HepG2 (cell line): ENCODE measurements around the gene BCL2L2. TPM values are rescaled to one million over a fixed set of nuclear protein-coding genes. Genes with fewer than 3 reads are reported as not detected.

Experiments
- CC2D1A ChIP-seq: sonication (generic); formaldehyde crosslinking; IDR thresholded peaks from 2 replicates; pipeline ENCODE4 v1.8.1; 2023; ENCODE audit warnings: mild to moderate bottlenecking, missing genetic modification reagents
- CREM ChIP-seq, 2 experiments: sonication (generic) in 1 of 2; formaldehyde crosslinking in 1 of 2; IDR thresholded peaks; 2 replicates each; pipeline versions ENCODE4 v1.4.0 to v1.6.1; 2016 to 2020; ENCODE audit warnings: antibody characterized with exemption in 1 of 2, mild to moderate bottlenecking in 1 of 2, missing genetic modification reagents in 1 of 2
- DNMT1 ChIP-seq: sonication (generic); formaldehyde crosslinking; IDR thresholded peaks from 2 replicates; pipeline ENCODE4 v1.5.1; 2020; ENCODE audit warnings: mild to moderate bottlenecking, missing genetic modification reagents
- NCOR1 ChIP-seq: fragments of 200-600 bp; sonication (generic); IDR thresholded peaks from 2 replicates; pipeline ENCODE4 v1.7.0; 2017; ENCODE audit warnings: antibody characterized with exemption, low read length, borderline replicate concordance
- RARA ChIP-seq: IDR thresholded peaks from 2 replicates; pipeline ENCODE4 v1.6.1; 2016; ENCODE audit warnings: missing genetic modification reagents, missing compliant biosample characterization
- RBFOX2 ChIP-seq: fragments of 200-400 bp; formaldehyde crosslinking; IDR thresholded peaks from 2 replicates; pipeline ENCODE4 v1.6.1; 2017; ENCODE audit warnings: low read depth, mild to moderate bottlenecking, low read length
- RBM22 ChIP-seq: fragments of 200-400 bp; formaldehyde crosslinking; optimal IDR thresholded peaks from 2 replicates; pipeline ENCODE3; 2017; ENCODE audit warnings: mild to moderate bottlenecking, low read length, moderate library complexity
- RFX3 ChIP-seq: IDR thresholded peaks from 2 replicates; pipeline ENCODE4 v1.6.1; 2016; ENCODE audit warnings: missing biosample characterization, missing genetic modification reagents
- SOX5 ChIP-seq: IDR thresholded peaks from 2 replicates; pipeline ENCODE4 v1.6.1; 2016; ENCODE audit warnings: borderline replicate concordance
- SRSF4 ChIP-seq: fragments of 200-400 bp; formaldehyde crosslinking; IDR thresholded peaks from one replicate; pipeline ENCODE4 v1.6.1; 2018; ENCODE audit warnings: mild to moderate bottlenecking, low read depth, low read length, moderate library complexity; ENCODE audit not compliant: poor library complexity, severe bottlenecking
- ZBTB21 ChIP-seq: sonication (generic); formaldehyde crosslinking; IDR thresholded peaks from 2 replicates; pipeline ENCODE4 v1.4.0; 2020; ENCODE audit warnings: missing genetic modification reagents
- ZBTB8A ChIP-seq: sonication (generic); formaldehyde crosslinking; IDR thresholded peaks from 2 replicates; pipeline ENCODE4 v1.4.0; 2020; ENCODE audit warnings: mild to moderate bottlenecking, low read depth, missing genetic modification reagents, borderline replicate concordance
- ZKSCAN8 ChIP-seq: IDR thresholded peaks from 2 replicates; pipeline ENCODE4 v1.6.1; 2016; ENCODE audit warnings: borderline replicate concordance, missing genetic modification reagents, missing compliant biosample characterization
- ZNF121 ChIP-seq: sonication (generic); formaldehyde crosslinking; IDR thresholded peaks from 2 replicates; pipeline ENCODE4 v1.5.0; 2020; ENCODE audit warnings: mild to moderate bottlenecking, missing genetic modification reagents
- ZNF136 ChIP-seq: sonication (generic); formaldehyde crosslinking; IDR thresholded peaks from 2 replicates; pipeline ENCODE4 v1.8.1; 2022; ENCODE audit warnings: low read depth, mild to moderate bottlenecking, moderate library complexity, missing genetic modification reagents
- ZNF180 ChIP-seq: sonication (generic); formaldehyde crosslinking; IDR thresholded peaks from 2 replicates; pipeline ENCODE4 v1.4.0; 2020; ENCODE audit warnings: low read depth, missing genetic modification reagents, borderline replicate concordance
- ZNF652 ChIP-seq: IDR thresholded peaks from 2 replicates; pipeline ENCODE4 v1.6.1; 2016; ENCODE audit warnings: low read depth, borderline replicate concordance
- ZSCAN9 ChIP-seq: IDR thresholded peaks from 2 replicates; pipeline ENCODE4 v1.6.1; 2016; ENCODE audit warnings: borderline replicate concordance
- polyA plus RNA-seq, 8 experiments: library from polyadenylated mRNA; depleted of rRNA in 3 of 8; stranded (reverse) in 7 of 8; unstranded in 1 of 8; fragments of >200 nt; fragmentation: Illumina TruSeq in 4 of 8; extraction: Trizol in 4 of 8; gene quantifications; 2 replicates each; pipeline versions ENCODE4 v1.2.1 to v1.2.3, GENCODE V29; 2011 to 2016; ENCODE audit warnings: low read depth in 4 of 8, missing spikeins in 1 of 8, mixed read lengths in 1 of 8; ENCODE audit not compliant: insufficient read depth in 1 of 8
- total RNA-seq, 5 experiments: library from RNA; depleted of rRNA; stranded (reverse); fragments of >200 nt; fragmentation: Illumina TruSeq; extraction: Trizol; gene quantifications; 2 replicates each; pipeline ENCODE4 v1.2.3, GENCODE V29; 2016; ENCODE audit warnings: low read depth in 1 of 5
- TF ChIP-seq, protein P1 (sequence below): sonication (generic); formaldehyde crosslinking; IDR thresholded peaks from one replicate; pipeline ENCODE4 v1.5.1; 2020; ENCODE audit warnings: mild to moderate bottlenecking, missing genetic modification reagents; ENCODE audit errors: not compliant biosample characterization
- TF ChIP-seq, protein P2 (sequence below): sonication (generic); formaldehyde crosslinking; IDR thresholded peaks from 2 replicates; pipeline ENCODE4 v1.5.0; 2020; ENCODE audit warnings: missing genetic modification reagents

BCL2L2 gene
- total and polyA plus RNA-seq, 2 of the 13 experiments (the other 11 are each of a cell fraction or from before 2014, with no cell fraction given): 28.1 to 49.8 TPM

DNA sequence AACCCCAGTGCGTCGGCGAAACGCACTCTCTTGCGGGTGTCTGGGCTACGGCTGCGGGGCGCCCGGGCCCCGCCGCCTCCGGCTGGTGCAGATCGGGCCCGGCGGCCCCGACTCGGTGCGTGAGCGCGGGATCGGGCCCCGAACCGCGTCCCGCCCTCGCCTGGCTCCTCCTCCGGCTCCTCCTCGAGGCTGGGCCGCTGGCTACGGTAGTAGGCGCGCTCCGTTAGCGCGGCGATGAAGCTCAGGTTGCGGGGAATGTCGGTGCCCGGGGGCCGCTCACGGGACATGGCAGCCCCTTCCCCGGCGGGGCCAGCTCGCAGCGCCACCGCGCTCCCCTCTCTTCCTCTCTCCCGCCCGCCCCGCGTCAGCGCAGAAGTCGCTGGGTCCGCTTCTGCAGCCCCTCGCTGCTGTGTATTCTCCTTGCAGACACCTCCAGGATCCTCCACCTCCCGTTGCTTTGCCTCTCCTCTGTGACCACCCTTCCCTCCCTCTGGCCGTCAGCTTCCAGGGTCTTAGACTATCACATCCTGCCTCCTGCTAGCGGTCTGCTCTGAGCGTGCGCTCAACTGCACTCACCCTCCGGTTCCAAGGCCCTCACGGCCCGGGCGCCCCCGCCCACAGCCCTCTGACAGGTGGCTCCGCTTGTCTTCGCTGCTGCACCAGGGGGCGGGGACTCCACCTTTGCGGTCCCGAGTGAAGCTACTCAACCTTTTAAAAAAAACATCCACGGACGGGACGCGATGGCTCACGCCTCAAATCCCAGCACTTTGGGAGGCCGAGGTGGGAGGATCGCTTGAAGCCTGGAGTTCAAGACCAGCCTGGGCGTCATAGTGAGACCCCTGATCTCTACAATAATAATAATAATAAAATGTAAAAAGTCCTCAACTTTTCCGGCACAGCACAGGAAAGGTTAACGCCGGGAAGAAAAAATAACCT, 4.1 kb upstream of the BCL2L2 start, which contains the start of gene PPP1R3E (continued):
- TF ChIP-seq ZKSCAN8 (CRISPR knock-in tag) (no peak), ZNF121 (no peak), DNMT1 (CRISPR knock-in tag) (peak; percentile 23), RBM22 (no peak), RARA (CRISPR knock-in tag) (peak; percentile 32; the same call in 1 of the 2 replicates), SOX5 (peak; percentile 27; the same call in 1 of the 2 replicates), ZNF180 (CRISPR knock-in tag) (no peak; the same call in 1 of the 2 replicates), ZSCAN9 (peak; percentile 30; the same call in 1 of the 2 replicates), ZBTB21 (CRISPR knock-in tag) (peak; percentile 37; the same call in 1 of the 2 replicates), CC2D1A (peak; percentile 69; the same call in 1 of the 2 replicates), SRSF4 (no peak), ZNF136 (CRISPR knock-in tag) (peak; percentile 28; the same call in 1 of the 2 replicates), NCOR1 (no peak), ZNF652 (CRISPR knock-in tag) (no peak; the same call in 1 of the 2 replicates), CREM (IDR thresholded peaks at IDR 0.05) (peak; percentile 48; the same call in 1 of the 2 replicates), CREM (CRISPR knock-in tag; IDR thresholded peaks at IDR 0.05) (peak; percentile 17; the same call in 1 of the 2 replicates), ZBTB8A (CRISPR knock-in tag) (0 out of 2 replicates have a peak, but pooled peaks have one; percentile 91), RBFOX2 (peak; percentile 84), RFX3 (CRISPR knock-in tag) (no peak; the same call in 1 of the 2 replicates)
- TF ChIP-seq, protein P1, sequence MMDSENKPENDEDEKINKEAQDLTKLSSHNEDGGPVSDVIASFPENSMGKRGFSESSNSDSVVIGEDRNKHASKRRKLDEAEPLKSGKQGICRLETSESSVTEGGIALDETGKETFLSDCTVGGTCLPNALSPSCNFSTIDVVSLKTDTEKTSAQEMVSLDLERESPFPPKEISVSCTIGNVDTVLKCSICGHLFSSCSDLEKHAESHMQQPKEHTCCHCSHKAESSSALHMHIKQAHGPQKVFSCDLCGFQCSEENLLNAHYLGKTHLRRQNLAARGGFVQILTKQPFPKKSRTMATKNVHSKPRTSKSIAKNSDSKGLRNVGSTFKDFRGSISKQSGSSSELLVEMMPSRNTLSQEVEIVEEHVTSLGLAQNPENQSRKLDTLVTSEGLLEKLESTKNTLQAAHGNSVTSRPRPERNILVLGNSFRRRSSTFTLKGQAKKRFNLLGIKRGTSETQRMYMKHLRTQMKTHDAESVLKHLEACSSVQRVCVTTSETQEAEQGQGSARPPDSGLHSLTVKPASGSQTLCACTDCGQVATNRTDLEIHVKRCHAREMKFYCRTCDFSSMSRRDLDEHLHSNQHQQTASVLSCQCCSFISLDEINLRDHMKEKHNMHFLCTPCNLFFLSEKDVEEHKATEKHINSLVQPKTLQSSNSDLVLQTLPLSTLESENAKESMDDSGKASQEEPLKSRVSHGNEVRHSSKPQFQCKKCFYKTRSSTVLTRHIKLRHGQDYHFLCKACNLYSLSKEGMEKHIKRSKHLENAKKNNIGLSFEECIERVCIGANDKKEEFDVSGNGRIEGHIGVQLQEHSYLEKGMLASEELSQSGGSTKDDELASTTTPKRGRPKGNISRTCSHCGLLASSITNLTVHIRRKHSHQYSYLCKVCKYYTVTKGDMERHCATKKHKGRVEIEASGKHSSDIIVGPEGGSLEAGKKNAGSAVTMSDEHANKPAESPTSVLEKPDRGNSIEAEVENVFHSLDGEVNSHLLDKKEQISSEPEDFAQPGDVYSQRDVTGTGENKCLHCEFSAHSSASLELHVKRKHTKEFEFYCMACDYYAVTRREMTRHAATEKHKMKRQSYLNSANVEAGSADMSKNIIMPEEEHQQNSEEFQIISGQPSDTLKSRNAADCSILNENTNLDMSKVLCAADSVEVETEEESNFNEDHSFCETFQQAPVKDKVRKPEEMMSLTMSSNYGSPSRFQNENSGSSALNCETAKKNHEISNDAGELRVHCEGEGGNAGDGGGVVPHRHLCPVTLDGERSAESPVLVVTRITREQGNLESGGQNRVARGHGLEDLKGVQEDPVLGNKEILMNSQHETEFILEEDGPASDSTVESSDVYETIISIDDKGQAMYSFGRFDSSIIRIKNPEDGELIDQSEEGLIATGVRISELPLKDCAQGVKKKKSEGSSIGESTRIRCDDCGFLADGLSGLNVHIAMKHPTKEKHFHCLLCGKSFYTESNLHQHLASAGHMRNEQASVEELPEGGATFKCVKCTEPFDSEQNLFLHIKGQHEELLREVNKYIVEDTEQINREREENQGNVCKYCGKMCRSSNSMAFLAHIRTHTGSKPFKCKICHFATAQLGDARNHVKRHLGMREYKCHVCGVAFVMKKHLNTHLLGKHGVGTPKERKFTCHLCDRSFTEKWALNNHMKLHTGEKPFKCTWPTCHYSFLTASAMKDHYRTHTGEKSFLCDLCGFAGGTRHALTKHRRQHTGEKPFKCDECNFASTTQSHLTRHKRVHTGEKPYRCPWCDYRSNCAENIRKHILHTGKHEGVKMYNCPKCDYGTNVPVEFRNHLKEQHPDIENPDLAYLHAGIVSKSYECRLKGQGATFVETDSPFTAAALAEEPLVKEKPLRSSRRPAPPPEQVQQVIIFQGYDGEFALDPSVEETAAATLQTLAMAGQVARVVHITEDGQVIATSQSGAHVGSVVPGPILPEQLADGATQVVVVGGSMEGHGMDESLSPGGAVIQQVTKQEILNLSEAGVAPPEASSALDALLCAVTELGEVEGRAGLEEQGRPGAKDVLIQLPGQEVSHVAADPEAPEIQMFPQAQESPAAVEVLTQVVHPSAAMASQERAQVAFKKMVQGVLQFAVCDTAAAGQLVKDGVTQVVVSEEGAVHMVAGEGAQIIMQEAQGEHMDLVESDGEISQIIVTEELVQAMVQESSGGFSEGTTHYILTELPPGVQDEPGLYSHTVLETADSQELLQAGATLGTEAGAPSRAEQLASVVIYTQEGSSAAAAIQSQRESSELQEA (CRISPR knock-in tag): peak; percentile 50
- TF ChIP-seq, protein P2, sequence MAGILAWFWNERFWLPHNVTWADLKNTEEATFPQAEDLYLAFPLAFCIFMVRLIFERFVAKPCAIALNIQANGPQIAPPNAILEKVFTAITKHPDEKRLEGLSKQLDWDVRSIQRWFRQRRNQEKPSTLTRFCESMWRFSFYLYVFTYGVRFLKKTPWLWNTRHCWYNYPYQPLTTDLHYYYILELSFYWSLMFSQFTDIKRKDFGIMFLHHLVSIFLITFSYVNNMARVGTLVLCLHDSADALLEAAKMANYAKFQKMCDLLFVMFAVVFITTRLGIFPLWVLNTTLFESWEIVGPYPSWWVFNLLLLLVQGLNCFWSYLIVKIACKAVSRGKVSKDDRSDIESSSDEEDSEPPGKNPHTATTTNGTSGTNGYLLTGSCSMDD: peak; percentile 53; the same call in 1 of the 2 replicates
